Measurements from ENCODE around the gene FAR2.

DNA sequence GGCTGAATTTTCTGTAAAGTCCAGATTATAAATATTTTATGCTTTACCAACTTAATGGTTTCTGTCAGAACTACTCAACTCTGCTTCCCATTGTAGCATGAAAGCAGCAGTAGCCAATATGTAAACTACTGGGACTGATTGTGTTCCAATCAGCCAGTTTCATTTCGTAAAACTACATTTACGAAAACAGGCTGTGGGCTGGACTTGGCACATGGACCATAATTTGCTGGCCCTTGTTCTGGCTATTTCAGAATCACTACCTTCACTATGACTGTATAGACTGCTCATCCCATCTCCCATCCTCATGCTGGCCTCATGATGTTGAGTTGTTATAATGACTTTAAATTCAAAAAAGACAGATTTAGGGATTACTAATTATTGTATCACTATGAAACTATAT, 38.7 kb downstream of the FAR2 start:
- TF ChIP-seq CREB1 (IDR thresholded peaks at IDR 0.05; ENCODE audit: low read depth) (no peak), RAD21 (IDR thresholded peaks at IDR 0.05; ENCODE audit: low read depth) (no peak), TAF1 (IDR thresholded peaks at IDR 0.05; ENCODE audit: low read depth) (no peak), EP300 (IDR thresholded peaks at IDR 0.05; ENCODE audit: borderline replicate concordance) (no peak), FOXM1 (IDR thresholded peaks at IDR 0.05; ENCODE audit: borderline replicate concordance, low read depth) (no peak), YY1 (IDR thresholded peaks at IDR 0.05; ENCODE audit: low read depth) (no peak)
- TF ChIP-seq, protein P1, sequence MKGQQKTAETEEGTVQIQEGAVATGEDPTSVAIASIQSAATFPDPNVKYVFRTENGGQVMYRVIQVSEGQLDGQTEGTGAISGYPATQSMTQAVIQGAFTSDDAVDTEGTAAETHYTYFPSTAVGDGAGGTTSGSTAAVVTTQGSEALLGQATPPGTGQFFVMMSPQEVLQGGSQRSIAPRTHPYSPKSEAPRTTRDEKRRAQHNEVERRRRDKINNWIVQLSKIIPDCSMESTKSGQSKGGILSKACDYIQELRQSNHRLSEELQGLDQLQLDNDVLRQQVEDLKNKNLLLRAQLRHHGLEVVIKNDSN (IDR thresholded peaks at IDR 0.05) = no peak
